ENCODE data around the gene CDSN. TPM values are rescaled to one million over a fixed set of nuclear protein-coding genes. Genes with fewer than 3 reads are reported as not detected.

Gene CDSN
- total and polyA plus RNA-seq, 2 experiments from 2014 or later = 0.07 TPM; not detected in 1

GRCh38 chr6:31113861-31114540 is 6.2 kb downstream of the CDSN start:
- Histone ChIP-seq H3K79me2 (replicated peaks; ENCODE audit: insufficient read depth) (no peaks in the 10 kb centered on the region), H3K4me1 (ENCODE audit: insufficient read depth) (peaks cover 16% of the 10 kb centered on the region), H3K27me3 (ENCODE audit: insufficient read depth) (no peaks in the 10 kb centered on the region), H2AFZ (peak overlapping the region; percentile 45), H3K36me3 (ENCODE audit: insufficient read depth) (no peaks in the 10 kb centered on the region), H3K4me2 (peak overlapping the region; percentile 64), H3K27ac (ENCODE audit: low read depth) (no peak overlapping the region), H3K4me3 (no peak overlapping the region), H4K20me1 (replicated peaks; ENCODE audit: insufficient read depth) (no peaks in the 10 kb centered on the region), H3F3A (replicated peaks; ENCODE audit: low read depth) (no peaks in the 10 kb centered on the region), H3K9me2 (ENCODE audit: insufficient read depth) (peaks cover 7% of the 10 kb centered on the region; the same call in 1 of the 2 replicates)
- Mint-ChIP-seq H3K27me3 (ENCODE audit: insufficient read depth, low read depth, poor library complexity) (peaks cover 21% of the 10 kb centered on the region), H3K4me3 (no peak overlapping the region), H3K4me1 (peaks cover 39% of the 10 kb centered on the region), H3K9me3 (no peaks in the 10 kb centered on the region; the same call in 2 of the 3 replicates), H3K36me3 (ENCODE audit: low read depth) (no peaks in the 10 kb centered on the region; the same call in 2 of the 3 replicates), H3K27ac (0 out of 2 replicates have a peak overlapping the region, but pooled peaks have one; percentile 35)
- TF ChIP-seq CTCF (conservative IDR thresholded peaks at IDR 0.05; ENCODE audit: low read depth in 2 of 2) (no peak), STAT1 (IDR thresholded peaks at IDR 0.05; ENCODE audit: unreplicated experiment) (no peak), EZH2phosphoT487 (IDR thresholded peaks at IDR 0.05; ENCODE audit: unreplicated experiment) (no peak), ZNF462 (CRISPR knock-in tag; IDR thresholded peaks at IDR 0.05) (no peak), NANOG (IDR thresholded peaks at IDR 0.05; ENCODE audit: borderline replicate concordance) (no peak), CREB1 (CRISPR knock-in tag; IDR thresholded peaks at IDR 0.05; ENCODE audit: low read depth) (no peak), JUNB (IDR thresholded peaks at IDR 0.05; ENCODE audit: unreplicated experiment) (no peak), REST (IDR thresholded peaks at IDR 0.05; ENCODE audit: unreplicated experiment) (no peak), ETS1 (IDR thresholded peaks at IDR 0.05) (no peak), POLR2AphosphoS5 (IDR thresholded peaks at IDR 0.05; ENCODE audit: low read depth) (no peak), EZH2 (IDR thresholded peaks at IDR 0.05; ENCODE audit: low read depth, unreplicated experiment) (no peak), ZNF114 (CRISPR knock-in tag; IDR thresholded peaks at IDR 0.05) (no peak), ZNF331 (CRISPR knock-in tag; IDR thresholded peaks at IDR 0.05; ENCODE audit: low read depth) (no peak)
- no peak for DNase-seq (ENCODE audit: low spot score)
- peak; percentile 20 for ATAC-seq
